Nasal cavity respiratory epithelium epithelial cell of viscerocranial mucosa (primary cell): ENCODE measurements around the gene MYOZ1. TPM values are rescaled to one million over a fixed set of nuclear protein-coding genes. Genes with fewer than 3 reads are reported as not detected.

ENCODE experiments used
- total RNA-seq: library from RNA; depleted of rRNA; stranded (reverse); fragments of >200 nt; gene quantifications from 2 replicates; pipeline ENCODE4 v1.2.3, GENCODE V29; 2014

Gene MYOZ1, protein sequence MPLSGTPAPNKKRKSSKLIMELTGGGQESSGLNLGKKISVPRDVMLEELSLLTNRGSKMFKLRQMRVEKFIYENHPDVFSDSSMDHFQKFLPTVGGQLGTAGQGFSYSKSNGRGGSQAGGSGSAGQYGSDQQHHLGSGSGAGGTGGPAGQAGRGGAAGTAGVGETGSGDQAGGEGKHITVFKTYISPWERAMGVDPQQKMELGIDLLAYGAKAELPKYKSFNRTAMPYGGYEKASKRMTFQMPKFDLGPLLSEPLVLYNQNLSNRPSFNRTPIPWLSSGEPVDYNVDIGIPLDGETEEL
- not detected in 2 replicates for total RNA-seq

DNA sequence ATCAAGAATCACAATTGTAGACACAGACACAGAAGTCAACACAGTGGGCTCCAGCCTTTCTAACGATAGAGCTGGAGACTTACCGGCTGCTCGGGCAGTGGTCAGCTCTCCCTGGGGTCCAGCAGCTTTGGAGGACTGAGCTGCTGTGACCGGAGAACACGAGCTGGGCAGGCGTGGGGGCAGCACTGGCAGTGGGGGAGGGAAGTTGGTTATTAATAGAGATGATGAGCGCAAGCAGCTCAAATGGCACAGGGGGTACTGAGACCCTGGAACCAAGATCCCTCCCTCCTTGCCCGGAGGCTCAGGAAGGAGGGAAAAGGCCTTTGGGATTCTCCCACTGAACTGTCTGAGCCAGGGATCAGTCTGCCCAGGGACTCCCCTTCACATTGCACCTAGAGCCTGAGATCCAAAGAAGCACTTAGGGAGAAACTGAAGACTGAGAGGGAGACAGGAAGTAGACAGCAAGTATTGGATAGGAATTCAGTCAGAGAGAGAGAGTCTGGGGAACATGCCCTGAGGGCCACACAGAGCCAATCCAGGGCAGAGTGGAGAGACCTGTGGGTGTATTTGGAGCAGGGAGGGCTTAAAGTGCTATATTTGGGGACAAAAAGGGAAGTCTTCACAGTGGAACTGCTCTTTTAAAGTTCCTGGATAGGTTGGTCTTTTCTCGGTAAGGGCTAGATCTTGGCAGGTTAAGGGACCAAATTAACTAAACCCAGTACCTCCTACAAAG lies at the start of gene MYOZ1:
TSS of gene MYOZ1 (minus strand) at position 147 of the 733 bp plus-strand sequence. CDS start 1,457 bp downstream, outside the sequence.

DNA sequence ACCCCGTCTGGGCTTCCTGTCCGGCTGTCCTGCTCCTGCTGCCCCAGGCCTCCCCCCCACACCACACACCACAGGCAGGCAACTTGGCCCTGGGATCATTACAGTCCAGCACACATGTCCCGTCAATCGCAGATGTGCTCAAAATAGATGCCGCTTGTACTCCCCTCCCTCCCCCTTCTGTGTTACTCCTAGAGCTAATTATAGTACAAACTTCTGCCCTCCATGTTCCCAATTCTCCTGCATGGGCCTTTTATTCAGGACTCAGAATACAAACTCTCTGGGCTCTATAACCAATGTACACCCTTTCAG lies 14.7 kb upstream of the MYOZ1 start, which contains the start of gene SYNPO2L:
TSS of gene SYNPO2L (minus strand) at position 40 of the 309 bp plus-strand sequence. CDS start 107 bp downstream, outside the sequence.

DNA sequence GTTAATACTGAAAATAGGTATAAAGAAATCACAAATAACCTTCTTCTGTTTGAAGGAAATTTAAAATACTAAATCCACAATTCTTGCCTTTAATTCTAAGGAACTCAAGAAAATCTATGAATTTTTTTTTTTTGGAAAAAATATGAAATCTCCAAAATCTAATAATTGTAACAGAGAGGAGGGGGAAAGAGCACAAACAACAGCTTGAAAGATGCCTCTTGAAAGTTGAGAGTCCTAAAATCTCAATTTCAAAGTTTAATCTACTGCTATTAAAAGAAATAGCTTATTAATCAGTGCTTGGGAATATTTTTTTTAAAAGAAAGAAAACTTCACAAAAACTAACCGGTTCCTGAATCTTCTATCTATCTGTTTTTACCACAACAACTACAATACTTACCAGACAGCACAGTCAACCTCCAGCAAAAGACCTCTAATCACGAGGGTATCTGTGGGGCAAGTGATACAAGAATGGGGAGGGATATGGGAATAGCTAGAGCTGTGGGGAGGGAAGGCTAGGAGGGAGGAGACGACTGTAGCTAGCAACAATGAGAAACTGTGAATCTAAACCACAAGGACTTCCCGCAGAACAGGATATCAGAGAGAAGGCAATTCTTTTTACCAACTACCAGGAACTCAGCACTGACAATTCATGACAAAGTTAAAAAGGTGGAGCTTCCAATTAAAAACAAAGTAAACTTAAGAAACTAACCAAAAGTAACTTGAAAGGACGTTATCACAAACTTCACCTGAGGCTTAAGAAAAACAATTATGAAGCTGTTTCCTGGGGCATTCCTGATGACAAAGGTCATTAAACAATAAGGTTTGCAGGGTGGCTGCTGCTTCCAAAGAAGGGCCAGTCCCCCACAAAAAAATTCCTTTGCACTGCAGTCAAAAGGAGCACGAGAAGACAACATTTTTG lies 50.1 kb downstream of the MYOZ1 start, which contains the start of gene USP54:
TSS of gene USP54 (minus strand) at position 462 of the 919 bp plus-strand sequence. CDS start 15,684 bp downstream, outside the sequence.

Other genes with a start within 250 kb of the MYOZ1 start
- gene ANXA7, start 227.4 kb downstream of the MYOZ1 start, total RNA-seq = 96.0 and 103 TPM in 2 replicates
- 0.68 and 1.4 TPM in 2 replicates for gene MSS51, start 207.9 kb downstream of the MYOZ1 start, total RNA-seq
- 20.5 and 35.8 TPM in 2 replicates for gene PPP3CB, start 145.4 kb downstream of the MYOZ1 start, total RNA-seq
- 14.0 and 30.5 TPM in 2 replicates for gene USP54, start 50.1 kb downstream of the MYOZ1 start, total RNA-seq
- gene SYNPO2L, start 14.6 kb upstream of the MYOZ1 start, total RNA-seq = not detected in 2 replicates
- 1.7 and 3.7 TPM in 2 replicates for gene AGAP5, start 56.6 kb upstream of the MYOZ1 start, total RNA-seq
- gene SEC24C, start 102.9 kb upstream of the MYOZ1 start, total RNA-seq = 83.7 and 85.5 TPM in 2 replicates
- gene CHCHD1, start 140.6 kb upstream of the MYOZ1 start, total RNA-seq = 15.7 and 17.8 TPM in 2 replicates
- 41.7 and 65.3 TPM in 2 replicates for gene ZSWIM8, start 144.1 kb upstream of the MYOZ1 start, total RNA-seq
- gene NDST2, start 170.1 kb upstream of the MYOZ1 start, total RNA-seq = 9.2 and 12.7 TPM in 2 replicates
- 14.7 and 20.6 TPM in 2 replicates for gene CAMK2G, start 233.1 kb upstream of the MYOZ1 start, total RNA-seq